ENCODE results near the gene MRPS33. TPM values are rescaled to one million over a fixed set of nuclear protein-coding genes. Genes with fewer than 3 reads are reported as not detected.

The MRPS33 gene
- total RNA-seq = 48.5 and 49.6 TPM in 2 replicates
- long read RNA-seq, full-length matches to known transcripts = 5 of 9 reads
- long read RNA-seq, partial matches to known transcripts = 1 of 9 reads
- long read RNA-seq, other reads (novel, unspliced or antisense) = 3 of 9 reads

DNA sequence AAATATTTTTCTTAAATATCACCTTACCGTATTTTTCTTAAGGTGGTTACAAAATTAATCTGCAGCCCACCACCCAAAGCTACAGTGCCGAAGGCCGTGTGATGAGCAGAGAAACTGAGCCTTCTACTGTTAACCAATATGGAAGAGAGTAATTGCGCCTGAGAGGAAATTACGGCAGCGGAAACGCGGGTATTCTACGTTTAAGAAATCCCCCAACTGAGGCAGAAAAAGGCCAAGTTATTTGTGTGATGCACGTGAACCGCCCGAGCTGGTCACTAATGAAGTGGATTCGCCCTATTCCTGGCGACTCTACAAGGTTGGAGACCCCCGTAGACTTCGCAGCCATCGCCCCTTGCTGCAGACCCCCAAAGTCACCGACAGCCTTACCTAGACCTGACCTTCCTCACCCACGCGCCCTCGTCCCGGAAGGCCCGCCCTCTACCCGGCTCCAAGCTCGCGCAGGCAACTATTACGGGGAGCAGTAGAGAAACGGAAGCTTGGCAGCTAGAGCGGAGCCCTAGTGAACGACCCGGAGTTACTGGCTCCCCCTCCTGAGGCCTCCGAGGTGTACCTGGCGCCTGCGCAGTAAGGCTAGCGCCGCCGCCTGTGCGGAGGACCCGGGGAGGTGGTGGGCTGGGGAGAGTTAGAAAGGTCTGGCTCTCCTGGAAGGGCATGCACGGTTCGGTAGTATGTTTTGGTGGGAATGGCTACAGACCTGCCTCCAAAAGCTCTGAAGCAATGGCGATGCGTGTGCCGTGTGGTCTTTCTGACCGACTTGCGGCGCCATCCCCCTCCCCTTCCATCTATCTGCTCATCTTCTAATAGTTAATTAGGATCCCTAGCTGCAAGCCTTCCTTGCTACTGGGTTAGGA is at the start of gene MRPS33:
Gene MRPS33 (minus strand): TSS at position 429 of the 872 bp plus-strand sequence. CDS start 4,319 bp downstream, outside the sequence.
- DNase-seq (ENCODE audit: low spot score, unreplicated experiment) = peak; percentile 89
- H3K27me3 Mint-ChIP-seq = peaks cover 21% of the 10 kb centered on the region
- TF ChIP-seq, protein P1, sequence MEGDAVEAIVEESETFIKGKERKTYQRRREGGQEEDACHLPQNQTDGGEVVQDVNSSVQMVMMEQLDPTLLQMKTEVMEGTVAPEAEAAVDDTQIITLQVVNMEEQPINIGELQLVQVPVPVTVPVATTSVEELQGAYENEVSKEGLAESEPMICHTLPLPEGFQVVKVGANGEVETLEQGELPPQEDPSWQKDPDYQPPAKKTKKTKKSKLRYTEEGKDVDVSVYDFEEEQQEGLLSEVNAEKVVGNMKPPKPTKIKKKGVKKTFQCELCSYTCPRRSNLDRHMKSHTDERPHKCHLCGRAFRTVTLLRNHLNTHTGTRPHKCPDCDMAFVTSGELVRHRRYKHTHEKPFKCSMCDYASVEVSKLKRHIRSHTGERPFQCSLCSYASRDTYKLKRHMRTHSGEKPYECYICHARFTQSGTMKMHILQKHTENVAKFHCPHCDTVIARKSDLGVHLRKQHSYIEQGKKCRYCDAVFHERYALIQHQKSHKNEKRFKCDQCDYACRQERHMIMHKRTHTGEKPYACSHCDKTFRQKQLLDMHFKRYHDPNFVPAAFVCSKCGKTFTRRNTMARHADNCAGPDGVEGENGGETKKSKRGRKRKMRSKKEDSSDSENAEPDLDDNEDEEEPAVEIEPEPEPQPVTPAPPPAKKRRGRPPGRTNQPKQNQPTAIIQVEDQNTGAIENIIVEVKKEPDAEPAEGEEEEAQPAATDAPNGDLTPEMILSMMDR (IDR thresholded peaks at IDR 0.05; ENCODE audit: unreplicated experiment) = peak; percentile 58
- H3K4me1 Mint-ChIP-seq (ENCODE audit: low read depth) = peaks cover 8% of the 10 kb centered on the region
- H3K36me3 Mint-ChIP-seq (ENCODE audit: insufficient read depth) = peaks cover 2% of the 10 kb centered on the region
- peak within 1 kb of the TSS; percentile 98 for H3K4me3 Mint-ChIP-seq (ENCODE audit: low read depth)
- H3K27ac Mint-ChIP-seq = peak within 1 kb of the TSS; percentile 98
- no peaks in the 10 kb centered on the region for H3K9me3 Mint-ChIP-seq (ENCODE audit: low read depth)

DNA sequence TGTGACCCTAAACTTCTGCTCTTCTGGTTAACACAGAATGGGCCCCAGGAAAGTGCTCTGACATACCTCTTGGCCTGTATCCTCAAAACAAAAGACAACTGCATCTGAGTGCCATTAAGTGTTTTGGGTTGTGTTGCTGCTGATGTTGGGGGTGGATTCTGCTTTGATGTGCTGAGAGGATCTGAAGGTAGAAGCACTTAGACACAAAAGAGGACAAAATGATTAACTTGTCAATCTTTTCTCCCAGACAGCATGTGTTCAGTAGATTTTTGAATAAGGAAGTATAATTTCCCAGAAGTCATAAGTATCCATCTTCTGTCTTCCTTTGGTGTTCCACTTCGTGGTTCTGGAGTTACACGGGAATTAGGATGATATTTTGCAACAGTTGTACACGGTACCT is 43.0 kb upstream of the MRPS33 start:
- Mint-ChIP-seq H3K9me3 (ENCODE audit: low read depth) (no peaks in the 10 kb centered on the region), H3K4me1 (ENCODE audit: low read depth) (no peaks in the 10 kb centered on the region), H3K4me3 (ENCODE audit: low read depth) (no peak overlapping the region), H3K27ac (no peak overlapping the region), H3K27me3 (no peaks in the 10 kb centered on the region), H3K36me3 (ENCODE audit: insufficient read depth) (no peaks in the 10 kb centered on the region)
- TF ChIP-seq, protein P1 (IDR thresholded peaks at IDR 0.05; ENCODE audit: unreplicated experiment) = no peak
- no peak for DNase-seq (ENCODE audit: low spot score, unreplicated experiment)

DNA sequence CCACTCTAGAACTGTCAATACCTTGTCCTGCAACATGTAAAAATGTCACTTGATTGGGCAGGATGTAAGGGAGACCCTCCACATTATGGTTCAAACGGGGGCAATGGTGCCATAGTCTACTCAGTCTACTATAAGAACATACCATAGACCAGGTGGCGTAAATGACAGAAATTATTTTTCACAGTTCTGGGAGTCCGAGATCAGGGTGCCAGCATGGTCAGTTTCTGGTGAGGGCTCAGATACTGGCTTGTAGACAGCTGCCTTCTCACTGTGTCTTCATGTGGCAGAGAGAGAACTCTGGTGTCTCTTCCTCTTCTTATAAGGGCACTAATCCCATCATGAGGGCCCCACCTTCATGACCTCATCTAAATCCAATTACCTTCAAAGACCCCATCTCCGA is 40.4 kb upstream of the MRPS33 start:
- TF ChIP-seq, protein P1 (IDR thresholded peaks at IDR 0.05; ENCODE audit: unreplicated experiment) = no peak
- no peak for DNase-seq (ENCODE audit: low spot score, unreplicated experiment)
- Mint-ChIP-seq H3K4me3 (ENCODE audit: low read depth) (no peak overlapping the region), H3K27ac (no peak overlapping the region), H3K27me3 (no peaks in the 10 kb centered on the region), H3K9me3 (ENCODE audit: low read depth) (no peaks in the 10 kb centered on the region), H3K36me3 (ENCODE audit: insufficient read depth) (no peaks in the 10 kb centered on the region), H3K4me1 (ENCODE audit: low read depth) (no peaks in the 10 kb centered on the region)

DNA sequence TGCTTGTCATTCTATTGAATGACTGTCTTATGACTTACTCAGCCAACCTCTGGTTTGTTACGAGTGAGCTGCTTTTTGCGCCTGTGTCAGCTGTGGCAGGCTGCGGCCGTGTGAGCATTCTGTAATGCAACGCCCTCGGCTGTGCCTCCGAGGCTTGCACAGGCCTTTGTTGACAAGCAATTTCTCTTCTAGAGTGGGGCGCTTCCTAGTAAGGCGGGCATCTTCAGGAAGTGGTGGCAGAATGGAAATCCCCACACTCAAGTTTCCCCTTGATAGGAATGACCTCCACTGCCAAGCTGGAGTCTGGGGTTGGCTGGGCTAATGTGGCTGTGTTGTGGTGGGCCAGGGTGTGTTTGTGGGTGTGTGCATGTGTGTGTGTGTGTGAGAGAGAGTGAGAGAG is 38.9 kb upstream of the MRPS33 start:
- H3K4me3 Mint-ChIP-seq (ENCODE audit: low read depth) = no peak overlapping the region

More for the DNA sequence above, 38.9 kb upstream of the MRPS33 start:
- Mint-ChIP-seq H3K36me3 (ENCODE audit: insufficient read depth) (no peaks in the 10 kb centered on the region), H3K27ac (no peak overlapping the region), H3K27me3 (no peaks in the 10 kb centered on the region), H3K4me1 (ENCODE audit: low read depth) (no peaks in the 10 kb centered on the region), H3K9me3 (ENCODE audit: low read depth) (no peaks in the 10 kb centered on the region)
- TF ChIP-seq, protein P1 (IDR thresholded peaks at IDR 0.05; ENCODE audit: unreplicated experiment) = no peak
- no peak for DNase-seq (ENCODE audit: low spot score, unreplicated experiment)

All from progenitor cell of endocrine pancreas (in vitro differentiated cells).